8988T (cell line): Measurements from ENCODE around the gene BICD1.
A peak's percentile ranks its signal among the peaks of the same experiment; 100 is the strongest.

Experiments
- DNase-seq: peaks from one replicate; pipeline ENCODE4 v3.0.0; 2011

The BICD1 gene

GRCh38 chr12:32285489-32285888 lies 178.8 kb downstream of the BICD1 start:
- DNase-seq = no peak

- no peak for DNase-seq
These were observed 183.8 kb downstream of the BICD1 start for GRCh38 chr12:32290411-32290810.

- no peak for DNase-seq
These were observed 185.5 kb downstream of the BICD1 start for GRCh38 chr12:32292151-32292550.

GRCh38 chr12:32293808-32294419 lies 187.3 kb downstream of the BICD1 start:
- no peak for DNase-seq

- no peak for DNase-seq
These were observed 189.9 kb downstream of the BICD1 start for GRCh38 chr12:32296567-32296966.

- no peak for DNase-seq
These were observed 192.3 kb downstream of the BICD1 start for GRCh38 chr12:32298917-32299316.

- DNase-seq = no peak
These were observed 194.6 kb downstream of the BICD1 start for GRCh38 chr12:32301216-32301615.

GRCh38 chr12:32302218-32303173 lies 195.8 kb downstream of the BICD1 start:
- DNase-seq = peak; percentile 21

- DNase-seq = no peak
These were observed 196.5 kb downstream of the BICD1 start for GRCh38 chr12:32303174-32303549.

GRCh38 chr12:32305163-32305562 lies 198.5 kb downstream of the BICD1 start:
- DNase-seq = no peak

GRCh38 chr12:32307326-32307725 lies 200.7 kb downstream of the BICD1 start:
- DNase-seq = no peak

- DNase-seq = no peak
These were observed 203.4 kb downstream of the BICD1 start for GRCh38 chr12:32309811-32310736.

- DNase-seq = peak; percentile 21
These were observed 205.5 kb downstream of the BICD1 start for GRCh38 chr12:32312049-32312670.

- DNase-seq = no peak
These were observed 215.7 kb downstream of the BICD1 start for GRCh38 chr12:32322354-32322753.

GRCh38 chr12:32331133-32331532 lies 224.5 kb downstream of the BICD1 start:
- no peak for DNase-seq

- no peak for DNase-seq
These were observed 225.8 kb downstream of the BICD1 start for GRCh38 chr12:32332446-32332845.

GRCh38 chr12:32334371-32334777 lies 227.7 kb downstream of the BICD1 start:
- no peak for DNase-seq

- no peak for DNase-seq
These were observed 229.6 kb downstream of the BICD1 start for GRCh38 chr12:32336261-32336660.

GRCh38 chr12:32343496-32343895 lies 236.8 kb downstream of the BICD1 start:
- DNase-seq = no peak

GRCh38 chr12:32344047-32344446 lies 237.4 kb downstream of the BICD1 start:
- no peak for DNase-seq

- DNase-seq = no peak
These were observed 246.9 kb downstream of the BICD1 start for GRCh38 chr12:32353540-32353939.

GRCh38 chr12:32357601-32358249 lies 251.1 kb downstream of the BICD1 start:
- no peak for DNase-seq
